ENCODE data around the gene TLN1.

The TLN1 gene

DNA sequence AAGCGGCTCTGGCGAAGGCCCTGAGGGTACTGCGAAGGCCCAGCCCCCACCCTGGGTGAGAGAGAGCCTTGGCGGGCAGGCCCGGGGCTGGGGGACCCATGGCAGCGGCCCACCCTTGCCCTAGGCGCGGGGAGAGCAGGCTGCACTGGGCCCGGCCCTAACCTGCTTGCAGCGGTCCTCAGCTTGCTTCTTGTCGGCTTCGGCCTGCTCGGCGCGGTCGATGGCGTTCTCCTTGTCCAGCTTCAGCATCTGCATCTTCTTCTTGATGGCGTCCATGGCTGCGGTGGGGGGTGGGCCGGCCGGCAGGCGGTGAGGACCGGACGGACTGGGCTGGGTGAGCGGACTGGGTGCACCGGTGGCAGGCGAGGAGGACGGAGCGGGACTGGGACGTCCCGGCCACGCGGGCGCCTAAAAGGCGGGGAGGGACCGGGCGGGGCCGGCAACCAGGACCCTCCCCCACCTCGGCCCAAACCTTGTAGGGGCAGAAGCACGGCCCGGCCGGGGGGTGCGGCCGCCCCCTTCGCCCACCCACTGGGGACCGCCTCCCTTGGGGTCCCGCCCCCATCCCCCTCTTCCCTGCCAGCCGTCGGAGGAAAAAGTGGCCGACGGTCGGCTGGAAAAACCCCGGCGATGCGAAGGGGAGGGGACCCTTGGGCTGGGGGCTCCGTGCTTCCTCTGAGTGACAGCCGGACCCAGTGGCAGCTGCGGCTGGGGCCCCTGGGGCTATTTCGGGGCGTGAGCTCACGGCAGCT, 42.3 kb downstream of the TLN1 start, which contains the start of gene TPM2:
TSS of gene TPM2 (minus strand) at position 384 of the 752 bp plus-strand sequence. CDS start at position 276, 108 bp downstream.
- peak; percentile 76 for DNase-seq (ENCODE audit: extremely low read depth, low read depth)
- TF ChIP-seq, protein P1, sequence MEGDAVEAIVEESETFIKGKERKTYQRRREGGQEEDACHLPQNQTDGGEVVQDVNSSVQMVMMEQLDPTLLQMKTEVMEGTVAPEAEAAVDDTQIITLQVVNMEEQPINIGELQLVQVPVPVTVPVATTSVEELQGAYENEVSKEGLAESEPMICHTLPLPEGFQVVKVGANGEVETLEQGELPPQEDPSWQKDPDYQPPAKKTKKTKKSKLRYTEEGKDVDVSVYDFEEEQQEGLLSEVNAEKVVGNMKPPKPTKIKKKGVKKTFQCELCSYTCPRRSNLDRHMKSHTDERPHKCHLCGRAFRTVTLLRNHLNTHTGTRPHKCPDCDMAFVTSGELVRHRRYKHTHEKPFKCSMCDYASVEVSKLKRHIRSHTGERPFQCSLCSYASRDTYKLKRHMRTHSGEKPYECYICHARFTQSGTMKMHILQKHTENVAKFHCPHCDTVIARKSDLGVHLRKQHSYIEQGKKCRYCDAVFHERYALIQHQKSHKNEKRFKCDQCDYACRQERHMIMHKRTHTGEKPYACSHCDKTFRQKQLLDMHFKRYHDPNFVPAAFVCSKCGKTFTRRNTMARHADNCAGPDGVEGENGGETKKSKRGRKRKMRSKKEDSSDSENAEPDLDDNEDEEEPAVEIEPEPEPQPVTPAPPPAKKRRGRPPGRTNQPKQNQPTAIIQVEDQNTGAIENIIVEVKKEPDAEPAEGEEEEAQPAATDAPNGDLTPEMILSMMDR (IDR thresholded peaks at IDR 0.05; ENCODE audit: low read depth, low read length) = no peak

DNA sequence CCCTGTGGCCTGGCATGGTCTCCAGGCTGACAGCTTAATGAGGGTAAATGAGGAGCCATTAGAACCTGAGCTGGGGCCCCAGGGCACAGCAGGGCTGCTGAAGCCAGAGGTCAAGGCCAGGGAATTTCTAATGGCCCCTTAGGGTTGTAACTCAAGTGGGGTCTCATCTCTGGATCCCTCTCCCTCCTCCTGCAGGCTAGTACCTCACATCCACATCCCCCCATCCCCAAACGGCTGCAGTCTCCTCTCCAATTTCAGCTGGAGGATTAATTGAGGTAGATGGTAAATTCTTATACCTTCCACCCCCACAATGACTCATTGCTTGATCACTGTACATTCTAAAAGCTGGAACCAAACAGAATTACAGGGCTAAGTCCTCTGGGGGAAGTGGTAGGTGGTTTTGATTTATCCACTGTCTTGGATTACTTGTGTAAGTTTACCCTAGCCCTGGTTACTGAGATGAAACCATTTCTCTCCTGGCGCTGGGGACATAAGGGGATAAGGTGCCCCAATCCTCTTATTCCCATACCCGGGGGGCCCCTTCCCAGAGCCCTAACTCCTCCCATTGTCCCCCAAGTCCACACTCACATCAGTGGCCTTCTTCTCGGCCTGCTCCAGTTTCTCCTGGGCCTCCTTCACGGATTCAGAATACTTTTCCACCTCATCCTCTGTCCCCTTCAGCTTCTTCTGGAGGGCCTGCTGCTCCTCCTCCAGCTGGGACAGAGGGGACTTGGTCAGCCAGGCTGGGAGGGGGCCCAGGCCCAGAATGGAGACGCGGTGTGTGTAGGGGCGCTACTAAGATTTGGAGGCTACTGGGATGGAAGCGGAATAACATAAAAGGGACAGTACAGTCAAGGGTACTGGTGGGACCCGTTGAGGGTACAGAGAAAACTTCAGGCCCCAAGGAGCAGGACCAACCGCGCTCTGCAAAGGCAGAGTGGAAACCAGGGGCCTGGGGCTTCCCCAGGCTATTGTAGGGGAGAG, 43.1 kb downstream of the TLN1 start:
- DNase-seq (ENCODE audit: extremely low read depth, low read depth) = no peak
- TF ChIP-seq, protein P1 (IDR thresholded peaks at IDR 0.05; ENCODE audit: low read depth, low read length) = no peak

DNA sequence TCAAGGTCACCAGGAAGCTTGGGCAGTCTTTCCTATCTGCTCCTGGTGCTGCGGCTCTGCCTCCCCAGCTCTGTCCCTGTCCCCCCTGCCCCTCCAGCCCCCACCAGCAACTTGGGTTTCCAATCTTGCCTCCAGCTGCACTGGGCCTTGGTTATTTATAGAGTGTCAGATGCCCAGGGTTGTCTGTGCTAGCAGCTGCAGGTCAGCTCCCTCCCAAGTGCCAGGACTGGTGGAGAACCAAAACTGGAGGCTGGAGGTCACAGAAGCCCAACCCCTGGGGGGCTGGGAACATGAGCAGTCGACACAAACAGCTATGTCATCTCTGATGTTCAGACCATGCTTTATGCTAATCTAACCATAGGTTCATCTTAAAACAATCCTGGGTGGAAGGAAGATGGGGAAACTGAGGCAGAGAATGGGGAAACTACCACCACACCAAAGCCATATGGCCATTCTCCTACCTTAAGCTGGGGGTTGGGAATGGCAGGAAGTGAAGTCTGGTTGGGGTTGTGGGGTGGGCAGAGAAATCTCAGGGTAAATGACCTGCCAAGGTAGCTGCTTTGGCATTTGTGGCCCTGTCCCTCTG, 43.9 kb downstream of the TLN1 start:
- DNase-seq (ENCODE audit: extremely low read depth, low read depth) = no peak
- TF ChIP-seq, protein P1 (IDR thresholded peaks at IDR 0.05; ENCODE audit: low read depth, low read length) = no peak

DNA sequence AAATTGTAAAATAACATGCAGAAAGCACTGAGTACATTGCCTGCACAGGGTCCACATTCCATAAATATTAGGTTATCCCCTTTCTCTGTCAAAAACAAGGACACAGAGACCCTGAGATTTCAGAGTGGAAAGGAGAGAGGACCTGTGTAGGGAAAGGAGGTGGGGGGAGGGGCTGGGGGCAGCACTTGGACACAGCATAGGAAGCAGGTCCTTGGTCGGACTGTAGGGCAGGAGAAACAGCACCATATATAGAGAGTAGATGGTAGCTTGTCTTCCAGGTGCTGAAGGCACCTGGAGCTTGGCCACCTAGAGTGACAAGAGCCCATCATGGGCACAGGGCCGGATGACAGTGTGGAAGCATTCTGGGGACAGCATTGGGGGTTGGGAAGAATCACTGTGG, 44.7 kb downstream of the TLN1 start:
- TF ChIP-seq, protein P1 (IDR thresholded peaks at IDR 0.05; ENCODE audit: low read depth, low read length) = no peak
- DNase-seq (ENCODE audit: extremely low read depth, low read depth) = no peak

DNA sequence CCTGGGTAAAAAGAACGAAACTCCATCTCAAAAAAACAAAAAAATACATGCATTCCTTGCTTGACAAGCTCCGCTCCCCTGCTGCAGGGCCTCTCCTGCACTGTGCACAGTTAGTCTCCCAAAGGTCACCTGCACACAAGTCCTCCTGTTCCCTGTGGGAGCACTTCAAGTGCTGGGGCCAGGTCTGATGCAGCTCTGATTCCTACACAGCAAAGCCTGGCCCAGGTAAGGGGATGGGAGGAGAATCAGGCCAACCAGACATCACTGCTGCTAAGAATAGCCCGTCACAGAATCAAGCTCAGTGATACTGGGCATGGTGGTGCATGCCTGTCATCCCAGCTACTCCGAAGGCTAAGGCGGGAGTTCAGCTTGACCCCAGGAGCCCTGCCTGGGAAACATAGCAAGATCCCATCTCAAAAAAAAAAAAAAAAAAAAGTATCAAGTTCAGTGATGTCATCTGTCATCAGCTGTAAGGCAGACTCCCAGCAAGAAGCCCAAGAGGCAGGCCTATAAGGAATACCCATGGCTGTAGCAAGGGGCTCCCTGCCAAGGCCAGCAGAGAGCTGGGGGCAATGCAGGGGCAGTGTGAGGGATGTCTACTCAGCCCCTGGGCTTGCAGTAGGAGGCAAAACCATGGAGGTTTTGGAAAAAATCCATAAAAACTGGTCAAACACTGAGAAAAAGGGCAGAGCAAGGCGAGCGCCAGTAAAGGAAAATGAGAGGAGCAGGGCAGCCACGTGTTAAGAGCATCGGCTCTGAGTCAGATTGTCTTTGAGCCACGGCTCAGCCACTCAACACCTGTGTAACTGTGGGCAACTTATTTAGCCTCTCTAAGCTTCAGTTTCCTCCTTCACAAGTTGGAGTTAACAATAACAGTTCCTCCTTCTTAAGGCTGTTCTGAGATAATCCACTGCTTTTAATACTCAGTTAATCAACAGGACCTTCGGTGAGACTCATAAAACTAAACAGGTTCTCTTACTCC, 45.5 kb downstream of the TLN1 start:
- TF ChIP-seq, protein P1 (IDR thresholded peaks at IDR 0.05; ENCODE audit: low read depth, low read length) = no peak
- no peak for DNase-seq (ENCODE audit: extremely low read depth, low read depth)

DNA sequence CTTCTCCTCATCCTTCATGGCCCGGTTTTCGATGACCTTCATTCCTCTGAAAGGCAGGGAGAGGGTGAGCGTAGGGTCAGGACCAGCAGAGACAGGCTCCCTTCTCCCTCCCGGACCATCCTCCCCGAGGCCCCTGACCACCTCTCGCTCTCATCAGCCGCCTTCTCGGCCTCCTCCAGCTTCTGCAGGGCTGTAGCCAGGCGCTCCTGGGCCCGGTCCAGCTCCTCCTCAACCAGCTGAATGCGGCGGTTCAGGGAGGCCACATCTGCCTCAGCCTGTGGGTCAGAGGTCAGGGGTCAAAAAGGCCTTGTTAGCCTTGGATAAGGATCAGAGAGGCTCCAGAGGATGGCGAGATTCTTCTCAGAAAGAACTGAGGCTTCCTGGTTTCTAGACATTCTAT, 46.5 kb downstream of the TLN1 start:
- DNase-seq (ENCODE audit: extremely low read depth, low read depth) = no peak
- TF ChIP-seq, protein P1 (IDR thresholded peaks at IDR 0.05; ENCODE audit: low read depth, low read length) = no peak
